H1 (cell line): ENCODE measurements around the gene SLC12A4. TPM values are rescaled to one million over a fixed set of nuclear protein-coding genes. Genes with fewer than 3 reads are reported as not detected.

Experiments used
- ASH2L ChIP-seq: fragments of 200-600, 300-600 bp; sonication (generic); IDR thresholded peaks from one replicate; pipeline ENCODE4 v1.7.1; 2017; ENCODE audit warnings: low read length
- BACH1 ChIP-seq: IDR thresholded peaks from 2 replicates; pipeline ENCODE4 v1.6.1; 2012; ENCODE audit warnings: low read length, improper control_type of control experiment
- BCL11A ChIP-seq, 2 experiments: IDR thresholded peaks; one replicate each; pipeline ENCODE4 v1.6.1; 2011; ENCODE audit warnings: low read depth in 2 of 2, low read length in 2 of 2, mild to moderate bottlenecking in 2 of 2
- BRCA1 ChIP-seq: IDR thresholded peaks from 2 replicates; pipeline ENCODE4 v1.6.1; 2012; ENCODE audit warnings: low read depth, low read length, improper control_type of control experiment
- CBX5 ChIP-seq: fragments of 300-800, 300-1000 bp; sonication (generic); IDR thresholded peaks from 2 replicates; pipeline ENCODE4 v1.7.1; 2016; ENCODE audit warnings: antibody characterized with exemption, low read length, low read depth
- CHD1 ChIP-seq: IDR thresholded peaks from 2 replicates; pipeline ENCODE4 v1.6.1; 2012; ENCODE audit warnings: low read depth, low read length, improper control_type of control experiment
- CHD2 ChIP-seq: IDR thresholded peaks from 2 replicates; pipeline ENCODE4 v1.6.1; 2012; ENCODE audit warnings: low read length, improper control_type of control experiment
- CREB1 ChIP-seq: IDR thresholded peaks from 2 replicates; pipeline ENCODE4 v1.6.1; 2012; ENCODE audit warnings: inconsistent platforms
- GTF2F1 ChIP-seq: IDR thresholded peaks from 2 replicates; pipeline ENCODE4 v1.6.1; 2012; ENCODE audit warnings: low read depth, low read length, improper control_type of control experiment, borderline replicate concordance
- HDAC2 ChIP-seq, 2 experiments: fragments of 300-600 bp in 1 of 2; sonication (generic) in 1 of 2; IDR thresholded peaks; 2 replicates each; pipeline ENCODE4 v1.6.1; 2011 to 2012; ENCODE audit warnings: low read depth in 2 of 2, low read length in 2 of 2, mild to moderate bottlenecking in 2 of 2, moderate library complexity in 2 of 2, borderline replicate concordance in 1 of 2, inconsistent platforms in 1 of 2
- KDM1A ChIP-seq: fragments of 200-600, 300-600 bp; sonication (generic); IDR thresholded peaks from 2 replicates; pipeline ENCODE4 v1.7.1; 2016; ENCODE audit warnings: mild to moderate bottlenecking, low read length, borderline replicate concordance
- KDM4A ChIP-seq: IDR thresholded peaks from one replicate; pipeline ENCODE4 v1.7.1; 2012; ENCODE audit warnings: low read depth, mild to moderate bottlenecking, moderate library complexity, low read length, inconsistent platforms; ENCODE audit not compliant: severe bottlenecking
- KDM5A ChIP-seq: fragments of 200-600 bp; IDR thresholded peaks from 2 replicates; pipeline ENCODE4 v1.7.1; 2012; ENCODE audit warnings: mild to moderate bottlenecking, low read length, inconsistent platforms, mixed read lengths
- MAFK ChIP-seq: IDR thresholded peaks from 2 replicates; pipeline ENCODE4 v1.6.1; 2012; ENCODE audit warnings: low read depth, mild to moderate bottlenecking, improper control_type of control experiment, low read length
- POU5F1 ChIP-seq: IDR thresholded peaks from 2 replicates; pipeline ENCODE4 v1.6.1; 2011; ENCODE audit warnings: low read depth, mild to moderate bottlenecking, low read length, moderate library complexity
- RAD21 ChIP-seq, 2 experiments: IDR thresholded peaks in 1 of 2; conservative IDR thresholded peaks in 1 of 2; 2 replicates each; pipeline ENCODE4 v1.6.1; 2011; ENCODE audit warnings: low read depth in 2 of 2, low read length in 2 of 2, improper control_type of control experiment in 1 of 2, inconsistent platforms in 1 of 2, mild to moderate bottlenecking in 1 of 2, moderate library complexity in 1 of 2
- RBBP5 ChIP-seq: IDR thresholded peaks from 2 replicates; pipeline ENCODE4 v1.7.1; 2012; ENCODE audit warnings: low read depth, mild to moderate bottlenecking, inconsistent platforms, low read length, moderate library complexity, borderline replicate concordance
- RNF2 ChIP-seq: fragments of 200-900, 300-1000 bp; sonication (generic); IDR thresholded peaks from 2 replicates; pipeline ENCODE4 v1.7.1; 2016; ENCODE audit warnings: borderline replicate concordance, low read depth, mild to moderate bottlenecking, antibody characterized with exemption, low read length; ENCODE audit not compliant: poor library complexity, severe bottlenecking; ENCODE audit errors: missing control alignments
- SP1 ChIP-seq: IDR thresholded peaks from 2 replicates; pipeline ENCODE4 v1.6.1; 2011; ENCODE audit warnings: low read depth, low read length
- SP2 ChIP-seq: IDR thresholded peaks from 2 replicates; pipeline ENCODE4 v1.6.1; 2012; ENCODE audit warnings: mild to moderate bottlenecking, low read length, inconsistent platforms
- TAF1 ChIP-seq: IDR thresholded peaks from 2 replicates; pipeline ENCODE4 v1.6.1; 2011; ENCODE audit warnings: mild to moderate bottlenecking, low read depth, low read length
- polyA plus RNA-seq, 7 experiments: library from polyadenylated mRNA; depleted of rRNA in 3 of 7; stranded (reverse) in 5 of 7; unstranded in 2 of 7; fragments of >200 nt in 5 of 7; fragments of 200-250 nt in 2 of 7; gene quantifications; 1 replicate in 5 of 7; 2 replicates in 1 of 7; 4 replicates in 1 of 7; pipeline versions ENCODE4 v1.2.1 to v1.2.3, GENCODE V29; 2011 to 2013; ENCODE audit warnings: missing spikeins in 2 of 7, mixed read lengths in 2 of 7
- total RNA-seq: library from RNA; stranded (reverse); fragmentation: NEBNext Ultra II Directional; extraction: Animal tissue kit (Norgen Biotek cat#: 25700); gene quantifications from 2 replicates; pipeline ENCODE4 v1.2.1, GENCODE V29; 2021
- TF ChIP-seq, protein P1 (sequence below), 3 experiments: IDR thresholded peaks; 1 replicate in 2 of 3; 2 replicates in 1 of 3; pipeline versions ENCODE4 v1.5.1 to v1.6.1; 2011; ENCODE audit warnings: low read length in 3 of 3, mild to moderate bottlenecking in 3 of 3, inconsistent platforms in 2 of 3, low read depth in 1 of 3, moderate library complexity in 1 of 3; ENCODE audit not compliant: insufficient read depth in 1 of 3; ENCODE audit errors: control extremely low read depth in 1 of 3

Gene SLC12A4
- total and polyA plus RNA-seq, 2 of the 8 experiments (the other 6 are each of a cell fraction or from before 2014, with no cell fraction given) = 41.3 to 49.3 TPM

DNA sequence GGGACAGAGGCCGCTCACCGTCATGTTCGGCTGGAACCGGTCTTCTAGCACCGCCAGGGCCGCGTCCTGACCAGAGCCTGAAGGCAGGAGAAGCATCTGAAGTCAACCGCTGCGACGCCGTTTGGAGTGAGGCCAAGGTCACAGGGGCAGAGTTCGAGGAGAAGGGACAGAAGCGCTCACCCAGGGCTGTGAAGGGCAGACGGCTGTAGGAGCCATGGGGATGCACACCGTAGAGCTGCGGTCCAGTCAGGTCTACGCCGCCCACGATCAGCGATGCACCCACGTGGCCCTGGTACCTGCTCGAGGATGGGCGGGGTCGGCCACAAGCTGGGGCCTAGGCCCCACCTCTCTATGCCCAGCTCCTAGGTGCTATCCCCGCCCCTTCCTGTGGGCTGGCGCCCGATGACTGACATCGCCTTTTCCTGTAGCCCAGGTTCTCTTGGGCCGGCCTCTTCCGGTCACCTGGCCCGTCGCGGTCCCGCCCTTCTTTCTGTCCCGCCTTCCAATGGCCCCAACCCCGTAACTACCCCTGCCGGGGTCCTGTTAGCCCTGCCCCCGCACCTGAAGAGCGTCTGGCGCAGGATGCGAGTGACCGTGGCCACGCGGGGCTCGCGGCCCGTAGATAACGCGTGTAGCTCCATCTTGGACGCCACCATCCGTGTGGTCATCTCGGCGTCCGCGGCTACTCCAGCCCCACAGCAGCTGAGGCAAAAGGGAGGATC is 32.9 kb downstream of the SLC12A4 start (continued):
- no peak for TF ChIP-seq MAFK
- TF ChIP-seq SP2 = no peak
- TF ChIP-seq BRCA1 = no peak
- TF ChIP-seq KDM5A = no peak; the same call in 1 of the 2 replicates
- TF ChIP-seq CHD1 = no peak
- peak; percentile 73 for TF ChIP-seq TAF1
- no peak for TF ChIP-seq RBBP5
- no peak for TF ChIP-seq BCL11A (IDR thresholded peaks at IDR 0.05; ENCODE audit: low read depth in 2 of 2, low read length in 2 of 2)
- TF ChIP-seq ASH2L = peak; percentile 79
- no peak for TF ChIP-seq KDM1A
- TF ChIP-seq CBX5 = no peak
- peak; percentile 68; the same call in 1 of the 2 replicates for TF ChIP-seq SP1
- no peak for TF ChIP-seq CHD2
- TF ChIP-seq RAD21 (IDR thresholded peaks at IDR 0.05 in 1 of 2, conservative IDR thresholded peaks at IDR 0.05 in 1 of 2; ENCODE audit: low read depth in 2 of 2, low read length in 2 of 2) = no peak
- no peak for TF ChIP-seq KDM4A
- 0 out of 4 replicates have a peak, but pooled peaks have one; percentile 15 to 69 for TF ChIP-seq HDAC2 (IDR thresholded peaks at IDR 0.05; ENCODE audit: borderline replicate concordance in 1 of 2, low read depth in 2 of 2, low read length in 2 of 2)
- peak; percentile 54; the same call in 1 of the 2 replicates for TF ChIP-seq BACH1
- no peak for TF ChIP-seq POU5F1
- TF ChIP-seq, protein P1, sequence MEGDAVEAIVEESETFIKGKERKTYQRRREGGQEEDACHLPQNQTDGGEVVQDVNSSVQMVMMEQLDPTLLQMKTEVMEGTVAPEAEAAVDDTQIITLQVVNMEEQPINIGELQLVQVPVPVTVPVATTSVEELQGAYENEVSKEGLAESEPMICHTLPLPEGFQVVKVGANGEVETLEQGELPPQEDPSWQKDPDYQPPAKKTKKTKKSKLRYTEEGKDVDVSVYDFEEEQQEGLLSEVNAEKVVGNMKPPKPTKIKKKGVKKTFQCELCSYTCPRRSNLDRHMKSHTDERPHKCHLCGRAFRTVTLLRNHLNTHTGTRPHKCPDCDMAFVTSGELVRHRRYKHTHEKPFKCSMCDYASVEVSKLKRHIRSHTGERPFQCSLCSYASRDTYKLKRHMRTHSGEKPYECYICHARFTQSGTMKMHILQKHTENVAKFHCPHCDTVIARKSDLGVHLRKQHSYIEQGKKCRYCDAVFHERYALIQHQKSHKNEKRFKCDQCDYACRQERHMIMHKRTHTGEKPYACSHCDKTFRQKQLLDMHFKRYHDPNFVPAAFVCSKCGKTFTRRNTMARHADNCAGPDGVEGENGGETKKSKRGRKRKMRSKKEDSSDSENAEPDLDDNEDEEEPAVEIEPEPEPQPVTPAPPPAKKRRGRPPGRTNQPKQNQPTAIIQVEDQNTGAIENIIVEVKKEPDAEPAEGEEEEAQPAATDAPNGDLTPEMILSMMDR (IDR thresholded peaks at IDR 0.05; ENCODE audit: control extremely low read depth in 1 of 3, insufficient read depth in 1 of 3, low read depth in 1 of 3, low read length in 3 of 3) = no peak
- no peak for TF ChIP-seq RNF2
- TF ChIP-seq GTF2F1 = no peak
- no peak for TF ChIP-seq CREB1
